Activated CD4-positive, CD25-positive, alpha-beta regulatory T cell treated with anti-CD3 and anti-CD28 coated beads, Interleukin-2, amount 50 U/mL, for 24 hours (primary cell): ENCODE data around the gene LMNTD1.
"Not testable (repeated sequence)": the region's sequence is repeated elsewhere in the genome, so short reads cannot be mapped to it uniquely, and the experiment has no call there.

Experiments used
- ATAC-seq, 2 donors: fragments of 150-1000 bp; cut with Tn5 transposase; one replicate each; pipeline ENCODE4 v1.10.0; 2021; ENCODE audit warnings: mild to moderate bottlenecking in 1 of 2, moderate library complexity in 1 of 2

Gene LMNTD1, protein sequence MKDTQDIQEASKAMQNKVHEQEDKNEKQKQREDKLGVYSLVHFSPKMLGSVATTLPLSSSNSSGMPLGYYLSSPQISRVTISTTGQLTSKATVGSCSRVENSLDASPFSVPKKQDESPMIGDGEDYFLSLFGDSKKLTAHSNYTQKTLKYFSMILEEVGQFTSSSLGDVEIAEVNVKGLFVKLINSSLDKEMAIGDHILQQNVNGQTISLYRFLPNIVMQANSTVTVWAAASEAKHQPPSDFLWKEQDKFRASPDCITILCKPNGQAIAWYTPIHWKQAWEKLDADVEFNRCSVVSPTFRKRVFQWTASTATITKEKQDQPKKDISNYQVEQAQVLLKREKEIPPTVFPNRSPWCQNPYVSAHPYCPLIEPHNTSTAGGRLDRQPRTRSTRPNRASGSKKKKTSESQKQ

DNA sequence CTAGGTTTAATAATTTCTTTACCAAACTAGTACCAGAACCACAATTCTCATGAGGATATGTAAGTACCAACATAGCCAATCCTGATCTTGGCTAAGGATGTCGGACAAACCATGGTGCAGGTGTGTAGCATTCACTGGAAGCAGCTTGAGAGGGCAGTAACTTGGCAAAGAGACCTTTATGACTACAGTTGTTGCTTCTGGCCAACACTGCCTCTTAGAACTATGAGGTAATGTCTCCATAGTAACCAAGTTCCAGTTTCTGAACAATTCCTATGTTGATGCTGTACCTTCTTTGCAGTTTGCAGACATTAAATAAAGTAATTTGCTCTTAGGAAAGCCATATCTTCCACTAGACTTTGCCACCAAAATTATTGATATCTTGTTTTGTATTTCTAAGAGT lies at the start of gene LMNTD1:
LMNTD1 (minus strand) TSS at position 186 of the 400 bp plus-strand sequence. CDS start 324 bp downstream, outside the sequence.
- ATAC-seq = no peak

GRCh38 chr12:25598956-25599355 lies 45.9 kb upstream of the LMNTD1 start:
- ATAC-seq = no peak

GRCh38 chr12:25595496-25595895 lies 42.4 kb upstream of the LMNTD1 start:
- not testable (repeated sequence) for ATAC-seq

- no peak for ATAC-seq
These were observed 41.3 kb upstream of the LMNTD1 start for GRCh38 chr12:25594376-25594775.

DNA sequence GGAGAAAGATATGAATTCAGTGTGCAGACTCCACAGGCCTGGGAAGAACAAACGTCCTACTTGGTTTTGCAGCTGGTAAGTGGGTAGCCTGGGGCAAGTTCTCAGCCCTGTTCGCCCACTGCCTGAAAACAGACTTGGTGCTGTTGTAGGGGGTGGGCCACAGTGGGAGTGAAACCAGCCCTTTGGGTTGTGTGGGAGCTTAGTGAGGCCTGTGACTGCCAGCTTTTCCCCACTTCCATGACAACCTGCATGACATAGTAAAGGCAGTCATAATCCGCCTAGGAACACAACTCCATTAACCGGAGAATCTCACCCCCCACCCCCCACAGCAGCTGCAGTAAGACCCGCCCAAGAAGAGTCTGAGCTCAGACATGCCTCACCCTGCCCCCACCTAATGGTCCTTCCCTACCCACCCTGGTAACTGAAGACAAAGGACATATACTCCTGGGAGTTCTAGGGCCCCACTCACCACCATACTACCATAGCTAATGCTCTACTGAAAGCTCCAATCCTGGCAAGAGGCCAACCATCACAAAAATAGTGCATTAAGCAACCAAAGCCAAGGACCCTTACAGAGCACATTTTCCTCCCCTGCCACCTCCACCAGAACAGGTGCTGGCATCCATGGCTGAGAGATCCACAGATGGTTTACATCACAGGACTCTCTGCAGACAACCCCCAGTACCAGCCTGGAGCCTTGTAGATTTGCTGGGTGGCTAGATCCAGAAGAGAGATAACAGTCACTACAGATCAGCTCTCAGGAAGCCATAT lies 39.8 kb upstream of the LMNTD1 start:
- no peak for ATAC-seq

GRCh38 chr12:25591144-25591543 lies 38.1 kb upstream of the LMNTD1 start:
- no peak for ATAC-seq

GRCh38 chr12:25590011-25590721 lies 37.1 kb upstream of the LMNTD1 start:
- ATAC-seq = no peak

DNA sequence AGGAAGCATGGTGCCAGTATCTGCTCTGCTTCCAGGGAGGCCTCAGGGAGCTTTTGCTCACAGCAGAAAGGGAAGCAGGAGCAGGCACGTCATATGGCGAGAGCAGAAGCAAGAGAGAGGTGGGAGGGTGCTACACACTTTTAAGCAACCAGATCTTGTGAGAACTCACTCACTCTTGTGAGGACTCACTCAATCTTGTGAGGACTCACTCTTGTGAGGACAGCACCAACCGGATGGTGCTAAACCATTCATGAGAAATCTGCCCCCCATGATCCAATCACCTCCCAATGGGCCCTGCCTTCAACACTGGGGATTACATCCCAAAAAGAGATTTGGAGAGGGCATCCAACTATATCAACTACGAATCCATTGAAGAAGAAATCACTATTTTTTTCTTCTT lies 34.3 kb upstream of the LMNTD1 start:
- ATAC-seq = no peak

DNA sequence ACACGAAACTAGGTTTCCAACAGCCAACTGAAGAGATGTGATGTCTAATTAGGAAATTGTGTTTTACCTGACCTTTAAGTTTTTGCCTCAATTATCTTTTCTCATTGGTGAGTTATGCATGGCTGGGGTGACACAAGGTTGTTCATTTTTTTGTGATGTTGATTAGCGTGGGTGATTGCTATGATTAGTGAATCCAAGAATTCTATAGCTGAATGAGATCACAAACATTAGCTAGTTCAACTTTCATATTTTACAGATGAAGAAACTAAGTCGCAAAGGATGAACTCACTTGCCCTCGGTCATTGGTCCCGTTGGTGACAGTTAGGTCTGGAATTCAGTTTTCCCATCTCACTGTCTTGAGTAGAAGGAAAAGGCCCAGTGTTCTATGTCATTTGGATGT lies 32.6 kb upstream of the LMNTD1 start:
- no peak for ATAC-seq

GRCh38 chr12:25585021-25585523 lies 32.0 kb upstream of the LMNTD1 start:
- ATAC-seq = no peak

GRCh38 chr12:25584596-25584995 lies 31.5 kb upstream of the LMNTD1 start:
- no peak for ATAC-seq

DNA sequence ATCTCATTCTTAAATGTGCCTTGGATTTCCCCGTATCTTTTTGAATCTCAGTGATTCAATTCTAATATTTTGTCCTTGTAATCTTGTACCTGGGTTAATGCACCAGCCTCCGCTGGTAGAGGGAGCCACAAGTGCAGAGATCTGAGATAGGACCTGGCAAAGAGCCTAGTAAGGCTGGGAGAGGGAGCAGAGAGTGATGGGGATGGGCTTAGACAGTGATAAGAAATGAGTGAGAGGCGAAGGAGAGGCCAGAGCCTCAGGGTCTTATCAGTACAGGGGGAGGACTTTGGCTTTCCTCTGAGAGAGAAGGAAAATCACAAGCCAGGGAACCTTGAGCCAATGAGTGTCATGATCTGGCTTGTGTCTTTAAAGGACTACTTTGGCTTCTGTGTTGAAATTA lies 30.5 kb upstream of the LMNTD1 start:
- ATAC-seq = no peak

- ATAC-seq = no peak
These were observed 28.0 kb upstream of the LMNTD1 start for GRCh38 chr12:25581067-25581466.

GRCh38 chr12:25578411-25579143 lies 25.5 kb upstream of the LMNTD1 start:
- no peak for ATAC-seq

- no peak for ATAC-seq
These were observed 21.7 kb upstream of the LMNTD1 start for GRCh38 chr12:25574761-25575160.

DNA sequence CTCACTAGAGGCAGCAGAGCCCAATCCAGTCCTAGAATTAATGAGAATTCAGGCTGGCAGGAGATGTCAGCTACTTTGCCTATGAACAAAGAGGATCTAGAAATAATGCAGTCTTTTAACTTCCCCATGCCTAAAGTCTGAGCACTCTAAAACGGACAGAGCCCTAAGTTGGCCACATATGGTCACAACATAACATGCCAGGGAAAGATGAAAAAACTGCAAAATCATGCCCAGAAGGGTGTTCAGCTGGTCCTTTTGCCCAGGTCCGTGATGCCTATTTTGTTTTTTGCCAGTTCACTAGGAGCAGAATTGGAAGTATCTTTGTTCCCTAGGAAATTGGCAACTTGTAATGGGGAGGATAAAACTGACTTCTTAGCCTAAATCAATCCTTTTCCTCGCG lies 20.3 kb upstream of the LMNTD1 start:
- no peak for ATAC-seq

DNA sequence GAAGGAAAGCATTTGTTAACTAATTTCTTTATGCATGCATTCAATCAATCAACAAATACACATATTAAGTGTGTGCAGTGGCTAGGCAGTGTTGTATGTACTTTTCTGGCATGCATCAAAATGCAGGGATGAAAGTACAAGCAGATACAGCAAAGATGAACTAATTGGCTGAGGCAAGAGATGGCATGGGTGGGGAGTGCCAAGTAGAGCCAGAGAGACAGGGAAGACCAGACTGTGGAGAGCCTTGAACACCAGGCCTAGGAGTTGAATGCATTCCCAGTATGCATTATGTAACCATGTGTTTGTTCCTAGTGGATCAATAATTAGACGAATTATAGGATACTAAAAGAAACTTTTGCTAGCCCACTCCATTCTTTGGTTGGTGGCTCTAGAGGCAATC lies 17.3 kb upstream of the LMNTD1 start:
- no peak for ATAC-seq

DNA sequence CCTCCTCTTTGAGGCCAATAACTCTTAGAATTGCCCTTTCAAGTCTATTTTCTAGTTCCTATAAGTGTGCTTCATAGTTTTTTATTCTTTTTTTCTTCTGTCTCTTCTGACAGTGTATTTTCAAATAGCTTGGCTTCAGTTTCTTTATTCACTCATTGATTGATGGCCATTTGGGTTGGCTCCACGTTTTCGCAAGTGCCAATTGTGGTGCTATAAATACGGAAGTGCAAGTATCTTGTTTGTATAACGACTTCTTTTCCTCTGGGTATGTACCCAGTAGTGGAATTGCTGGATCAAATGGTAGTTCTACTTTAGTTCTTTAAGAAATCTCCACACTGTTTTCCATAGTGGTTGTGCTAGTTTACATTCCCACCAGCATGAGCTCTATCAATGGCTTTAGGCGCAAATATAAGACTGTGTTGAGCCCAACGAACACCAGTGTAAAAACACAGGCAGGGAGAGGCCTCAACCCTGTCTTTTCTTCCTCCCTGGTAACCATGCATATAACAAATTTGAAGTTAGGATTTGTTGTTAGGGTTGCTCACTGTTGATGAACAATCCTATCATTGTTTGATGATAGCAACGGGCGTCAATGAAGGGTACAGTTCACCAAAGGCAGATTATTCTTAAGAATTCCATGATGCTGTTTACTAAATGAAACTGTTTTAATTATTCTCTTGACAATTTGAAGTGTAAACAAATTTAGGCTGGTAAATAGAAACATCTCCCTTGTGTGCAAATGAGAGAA lies 13.3 kb upstream of the LMNTD1 start:
- no peak for ATAC-seq

GRCh38 chr12:25558586-25558985 lies 5.5 kb upstream of the LMNTD1 start:
- no peak for ATAC-seq

DNA sequence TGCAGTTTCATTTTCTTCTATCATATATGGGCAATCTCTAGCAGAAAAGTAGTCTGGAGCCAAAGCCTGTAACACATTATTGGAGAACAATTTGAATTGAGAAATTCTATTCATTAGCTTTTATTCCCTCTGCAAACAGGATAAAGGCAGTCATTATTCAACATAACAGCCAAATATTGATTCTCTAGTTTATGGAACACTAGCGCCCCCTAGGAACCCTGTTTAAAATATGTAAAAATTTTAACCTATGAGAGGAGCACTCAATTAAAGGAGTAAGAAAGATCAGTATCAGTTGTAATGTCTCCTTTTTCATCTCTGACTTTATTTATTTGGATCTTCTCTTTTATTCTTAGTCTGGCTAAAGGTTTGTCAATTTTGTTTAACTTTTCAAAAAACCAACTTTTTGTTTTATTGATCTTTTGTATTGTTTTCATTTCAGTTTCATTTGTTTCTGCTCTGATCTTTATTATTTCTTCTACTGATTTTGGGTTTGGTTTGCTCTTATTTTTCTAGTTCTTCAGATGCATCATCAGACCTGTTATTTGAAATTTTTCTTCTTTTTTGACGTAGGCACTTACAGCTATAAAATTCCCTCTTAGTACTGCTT lies 4.8 kb upstream of the LMNTD1 start:
- no peak for ATAC-seq

DNA sequence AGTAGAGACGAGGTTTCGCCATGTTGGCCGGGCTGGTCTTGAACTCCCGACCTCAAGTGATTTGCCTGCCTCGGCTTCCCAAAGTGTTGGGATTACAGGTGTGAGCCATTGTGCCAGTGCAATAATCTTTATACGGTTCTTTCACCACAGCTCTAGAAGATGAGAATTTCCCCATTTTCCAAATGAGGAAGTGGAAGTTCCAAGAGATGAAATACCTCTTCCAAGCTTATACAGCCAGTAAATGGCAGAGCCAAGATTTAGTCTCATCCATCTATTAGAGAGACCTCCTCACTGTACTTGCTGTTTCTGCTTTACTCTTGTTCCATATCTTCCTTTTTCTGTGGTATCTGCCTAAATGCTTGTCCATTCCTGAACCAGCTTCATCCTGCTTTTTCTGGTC lies 3.1 kb upstream of the LMNTD1 start:
- no peak for ATAC-seq
